H1 (cell line): ENCODE measurements around the gene OOSP3.

Experiments
- EP300 ChIP-seq, 2 experiments: IDR thresholded peaks; 1 replicate in 1 of 2; 2 replicates in 1 of 2; pipeline ENCODE4 v1.6.1; 2011 to 2012; ENCODE audit warnings: low read depth in 2 of 2, low read length in 2 of 2, mild to moderate bottlenecking in 2 of 2, borderline replicate concordance in 1 of 2, inconsistent platforms in 1 of 2, moderate library complexity in 1 of 2
- EZH2 ChIP-seq: fragments of 200-600 bp; sonication (generic); IDR thresholded peaks from 2 replicates; pipeline ENCODE4 v1.7.1; 2012; ENCODE audit warnings: low read depth, mild to moderate bottlenecking, moderate library complexity, low read length, inconsistent platforms; ENCODE audit not compliant: severe bottlenecking
- FOSL1 ChIP-seq: IDR thresholded peaks from 2 replicates; pipeline ENCODE4 v1.6.1; 2011; ENCODE audit warnings: mild to moderate bottlenecking, low read depth, low read length, moderate library complexity; ENCODE audit not compliant: insufficient read depth
- JUN ChIP-seq: IDR thresholded peaks from 2 replicates; pipeline ENCODE4 v1.6.1; 2011; ENCODE audit warnings: low read depth, mild to moderate bottlenecking, improper control_type of control experiment, low read length
- POLR2A ChIP-seq, 2 experiments: IDR thresholded peaks; 1 replicate in 1 of 2; 2 replicates in 1 of 2; pipeline ENCODE4 v1.6.1; 2011; ENCODE audit warnings: low read depth in 2 of 2, low read length in 2 of 2, mild to moderate bottlenecking in 2 of 2; ENCODE audit errors: control extremely low read depth in 1 of 2
- POLR2AphosphoS5 ChIP-seq: IDR thresholded peaks from 2 replicates; pipeline ENCODE4 v1.6.1; 2011; ENCODE audit warnings: low read depth, low read length
- RNF2 ChIP-seq: fragments of 200-900, 300-1000 bp; sonication (generic); IDR thresholded peaks from 2 replicates; pipeline ENCODE4 v1.7.1; 2016; ENCODE audit warnings: borderline replicate concordance, low read depth, mild to moderate bottlenecking, antibody characterized with exemption, low read length; ENCODE audit not compliant: poor library complexity, severe bottlenecking; ENCODE audit errors: missing control alignments
- YY1 ChIP-seq: IDR thresholded peaks from 2 replicates; pipeline ENCODE4 v1.6.1; 2011; ENCODE audit warnings: low read depth, mild to moderate bottlenecking, low read length
- ZNF274 ChIP-seq: IDR thresholded peaks from 2 replicates; pipeline ENCODE4 v1.7.0; 2012; ENCODE audit warnings: low read length, borderline replicate concordance; ENCODE audit errors: extremely low read depth
- TF ChIP-seq, protein P1 (sequence below), 3 experiments: IDR thresholded peaks; 1 replicate in 2 of 3; 2 replicates in 1 of 3; pipeline versions ENCODE4 v1.5.1 to v1.6.1; 2011; ENCODE audit warnings: low read length in 3 of 3, mild to moderate bottlenecking in 3 of 3, inconsistent platforms in 2 of 3, low read depth in 1 of 3, moderate library complexity in 1 of 3; ENCODE audit not compliant: insufficient read depth in 1 of 3; ENCODE audit errors: control extremely low read depth in 1 of 3
- TF ChIP-seq, protein P2 (sequence below): IDR thresholded peaks from 2 replicates; pipeline ENCODE4 v1.6.1; 2012; ENCODE audit warnings: inconsistent platforms
- TF ChIP-seq, protein P3 (sequence below): IDR thresholded peaks from 2 replicates; pipeline ENCODE4 v1.6.1; 2011; ENCODE audit warnings: low read depth, mild to moderate bottlenecking, low read length; ENCODE audit not compliant: insufficient read depth
- TF ChIP-seq, protein P4 (sequence below): IDR thresholded peaks from 2 replicates; pipeline ENCODE4 v1.6.1; 2012; ENCODE audit warnings: low read length, inconsistent platforms
- TF ChIP-seq, protein P5 (sequence below): IDR thresholded peaks from 2 replicates; pipeline ENCODE4 v1.6.1; 2011; ENCODE audit warnings: low read length, improper control_type of control experiment

DNA sequence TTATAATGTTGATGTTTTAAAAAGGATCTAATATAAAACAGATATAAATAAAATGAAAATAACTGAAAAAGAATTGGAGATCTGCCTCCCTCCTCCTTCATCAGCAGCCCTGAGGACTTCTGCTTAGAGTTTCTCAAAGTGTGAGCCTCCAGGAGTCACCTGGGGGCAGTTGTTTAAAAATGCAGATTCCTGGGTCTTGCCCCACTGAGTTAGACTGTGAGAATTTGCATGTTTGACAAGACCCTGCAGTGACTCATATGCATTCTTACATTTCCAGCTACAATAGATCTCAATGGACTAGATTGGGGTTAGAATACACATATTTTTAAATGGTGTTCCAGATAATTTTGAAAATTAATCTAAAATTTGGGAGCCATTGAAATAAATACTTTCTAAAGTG is 798 bp upstream of the OOSP3 start:
- TF ChIP-seq, protein P1, sequence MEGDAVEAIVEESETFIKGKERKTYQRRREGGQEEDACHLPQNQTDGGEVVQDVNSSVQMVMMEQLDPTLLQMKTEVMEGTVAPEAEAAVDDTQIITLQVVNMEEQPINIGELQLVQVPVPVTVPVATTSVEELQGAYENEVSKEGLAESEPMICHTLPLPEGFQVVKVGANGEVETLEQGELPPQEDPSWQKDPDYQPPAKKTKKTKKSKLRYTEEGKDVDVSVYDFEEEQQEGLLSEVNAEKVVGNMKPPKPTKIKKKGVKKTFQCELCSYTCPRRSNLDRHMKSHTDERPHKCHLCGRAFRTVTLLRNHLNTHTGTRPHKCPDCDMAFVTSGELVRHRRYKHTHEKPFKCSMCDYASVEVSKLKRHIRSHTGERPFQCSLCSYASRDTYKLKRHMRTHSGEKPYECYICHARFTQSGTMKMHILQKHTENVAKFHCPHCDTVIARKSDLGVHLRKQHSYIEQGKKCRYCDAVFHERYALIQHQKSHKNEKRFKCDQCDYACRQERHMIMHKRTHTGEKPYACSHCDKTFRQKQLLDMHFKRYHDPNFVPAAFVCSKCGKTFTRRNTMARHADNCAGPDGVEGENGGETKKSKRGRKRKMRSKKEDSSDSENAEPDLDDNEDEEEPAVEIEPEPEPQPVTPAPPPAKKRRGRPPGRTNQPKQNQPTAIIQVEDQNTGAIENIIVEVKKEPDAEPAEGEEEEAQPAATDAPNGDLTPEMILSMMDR (IDR thresholded peaks at IDR 0.05; ENCODE audit: control extremely low read depth in 1 of 3, insufficient read depth in 1 of 3, low read depth in 1 of 3, low read length in 3 of 3): no peak
- TF ChIP-seq RNF2: no peak
- no peak for TF ChIP-seq POLR2A (IDR thresholded peaks at IDR 0.05; ENCODE audit: control extremely low read depth in 1 of 2, low read depth in 2 of 2, low read length in 2 of 2)
- no peak for TF ChIP-seq ZNF274
- no peak for TF ChIP-seq POLR2AphosphoS5
- TF ChIP-seq EZH2: no peak
- TF ChIP-seq, protein P2, sequence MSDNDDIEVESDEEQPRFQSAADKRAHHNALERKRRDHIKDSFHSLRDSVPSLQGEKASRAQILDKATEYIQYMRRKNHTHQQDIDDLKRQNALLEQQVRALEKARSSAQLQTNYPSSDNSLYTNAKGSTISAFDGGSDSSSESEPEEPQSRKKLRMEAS: no peak
- TF ChIP-seq EP300 (IDR thresholded peaks at IDR 0.05; ENCODE audit: borderline replicate concordance in 1 of 2, low read depth in 2 of 2, low read length in 2 of 2): no peak
- TF ChIP-seq YY1: no peak
- TF ChIP-seq, protein P3, sequence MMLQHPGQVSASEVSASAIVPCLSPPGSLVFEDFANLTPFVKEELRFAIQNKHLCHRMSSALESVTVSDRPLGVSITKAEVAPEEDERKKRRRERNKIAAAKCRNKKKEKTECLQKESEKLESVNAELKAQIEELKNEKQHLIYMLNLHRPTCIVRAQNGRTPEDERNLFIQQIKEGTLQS: no peak
- TF ChIP-seq, protein P4, sequence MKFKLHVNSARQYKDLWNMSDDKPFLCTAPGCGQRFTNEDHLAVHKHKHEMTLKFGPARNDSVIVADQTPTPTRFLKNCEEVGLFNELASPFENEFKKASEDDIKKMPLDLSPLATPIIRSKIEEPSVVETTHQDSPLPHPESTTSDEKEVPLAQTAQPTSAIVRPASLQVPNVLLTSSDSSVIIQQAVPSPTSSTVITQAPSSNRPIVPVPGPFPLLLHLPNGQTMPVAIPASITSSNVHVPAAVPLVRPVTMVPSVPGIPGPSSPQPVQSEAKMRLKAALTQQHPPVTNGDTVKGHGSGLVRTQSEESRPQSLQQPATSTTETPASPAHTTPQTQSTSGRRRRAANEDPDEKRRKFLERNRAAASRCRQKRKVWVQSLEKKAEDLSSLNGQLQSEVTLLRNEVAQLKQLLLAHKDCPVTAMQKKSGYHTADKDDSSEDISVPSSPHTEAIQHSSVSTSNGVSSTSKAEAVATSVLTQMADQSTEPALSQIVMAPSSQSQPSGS: no peak
- no peak for TF ChIP-seq JUN
- TF ChIP-seq, protein P5, sequence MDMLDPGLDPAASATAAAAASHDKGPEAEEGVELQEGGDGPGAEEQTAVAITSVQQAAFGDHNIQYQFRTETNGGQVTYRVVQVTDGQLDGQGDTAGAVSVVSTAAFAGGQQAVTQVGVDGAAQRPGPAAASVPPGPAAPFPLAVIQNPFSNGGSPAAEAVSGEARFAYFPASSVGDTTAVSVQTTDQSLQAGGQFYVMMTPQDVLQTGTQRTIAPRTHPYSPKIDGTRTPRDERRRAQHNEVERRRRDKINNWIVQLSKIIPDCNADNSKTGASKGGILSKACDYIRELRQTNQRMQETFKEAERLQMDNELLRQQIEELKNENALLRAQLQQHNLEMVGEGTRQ: no peak
- no peak for TF ChIP-seq FOSL1
